SU-DHL-6 (cell line): ENCODE results near the gene DYNLT2B.

Source experiments
- H2AFZ ChIP-seq: fragments of 200-600 bp; sonication (generic); 2 replicates; pipeline ENCODE4 v1.6.1; 2014; ENCODE audit warnings: low read depth, mild to moderate bottlenecking, moderate library complexity, mixed read lengths, antibody characterized with exemption, low read length; ENCODE audit not compliant: severe bottlenecking
- H3F3A ChIP-seq: fragments of 200-600 bp; shearing (Covaris generic); 2 replicates; pipeline ENCODE4 v1.6.0; 2016; ENCODE audit warnings: antibody characterized with exemption, mild to moderate bottlenecking; ENCODE audit not compliant: insufficient read depth
- H3K27ac ChIP-seq: fragments of 200-600 bp; sonication (generic); 2 replicates; pipeline ENCODE4 v1.5.1; 2016; ENCODE audit warnings: low read depth, mild to moderate bottlenecking, low read length, moderate library complexity, mixed read lengths
- H3K27me3 ChIP-seq: fragments of 200-600 bp; sonication (generic), shearing (Covaris generic); 2 replicates; pipeline ENCODE4 v1.6.0; 2014; ENCODE audit warnings: mild to moderate bottlenecking, low read length
- H3K36me3 ChIP-seq: fragments of 200-600 bp; sonication (generic); 2 replicates; pipeline ENCODE4 v1.6.1; 2014; ENCODE audit warnings: mild to moderate bottlenecking, low read length, mixed read lengths
- H3K4me2 ChIP-seq: fragments of 300-600, 200-600 bp; shearing (Covaris generic), sonication (generic); 2 replicates; pipeline ENCODE4 v1.6.0; 2014; ENCODE audit warnings: low read length, low read depth, mild to moderate bottlenecking; ENCODE audit not compliant: poor library complexity, severe bottlenecking
- H3K4me3 ChIP-seq: fragments of 200-600 bp; sonication (generic); 2 replicates; pipeline ENCODE4 v1.5.1; 2014; ENCODE audit warnings: antibody characterized with exemption, low read length, mild to moderate bottlenecking, mixed read lengths; ENCODE audit not compliant: insufficient read depth, poor library complexity, severe bottlenecking
- H3K79me2 ChIP-seq: fragments of 200-600 bp; sonication (generic); 2 replicates; pipeline ENCODE4 v1.6.1; 2014; ENCODE audit warnings: mild to moderate bottlenecking, low read length, moderate library complexity; ENCODE audit not compliant: insufficient read depth
- H3K9ac ChIP-seq: fragments of 200-600 bp; sonication (generic); 2 replicates; pipeline ENCODE4 v1.7.0; 2014; ENCODE audit warnings: mild to moderate bottlenecking, low read length
- H3K9me2 ChIP-seq: fragments of 200-600 bp; sonication (generic); replicated peaks from 2 replicates; pipeline ENCODE4 v1.6.1; 2014; ENCODE audit warnings: low read length; ENCODE audit not compliant: insufficient read depth
- H3K9me3 ChIP-seq: fragments of 200-600 bp; sonication (generic); 2 replicates; pipeline ENCODE4 v1.6.1; 2014; ENCODE audit warnings: low read length, mixed read lengths; ENCODE audit not compliant: insufficient read depth
- H4K20me1 ChIP-seq: fragments of 200-600 bp; sonication (generic); 2 replicates; pipeline ENCODE4 v1.6.1; 2014; ENCODE audit warnings: low read depth, mild to moderate bottlenecking, antibody characterized with exemption, low read length, moderate library complexity, mixed read lengths
- EZH2phosphoT487 ChIP-seq: fragments of 200-600 bp; sonication (generic), shearing (Covaris generic); conservative IDR thresholded peaks from 2 replicates; pipeline ENCODE4 v1.6.1; 2018; ENCODE audit warnings: mild to moderate bottlenecking, antibody characterized with exemption, low read length, moderate library complexity, mixed read lengths
- TF ChIP-seq, protein P1 (sequence below): fragments of 200-600 bp; sonication (generic); IDR thresholded peaks from one replicate; pipeline ENCODE4 v1.5.1; 2017; ENCODE audit warnings: antibody characterized with exemption, mild to moderate bottlenecking, low read length, moderate library complexity; ENCODE audit not compliant: insufficient read depth, poor library complexity, severe bottlenecking

The DYNLT2B gene

GRCh38 chr3:196263819-196264218 lies 54.2 kb downstream of the DYNLT2B start:
- no peak for TF ChIP-seq EZH2phosphoT487
- Histone ChIP-seq H4K20me1 (no peaks in the 10 kb centered on the region), H3K4me3 (no peak overlapping the region), H3F3A (no peaks in the 10 kb centered on the region), H3K9ac (no peak overlapping the region), H2AFZ (no peak overlapping the region), H3K4me2 (no peak overlapping the region), H3K36me3 (no peaks in the 10 kb centered on the region; the same call in 1 of the 2 replicates), H3K9me2 (no peaks in the 10 kb centered on the region), H3K27me3 (no peaks in the 10 kb centered on the region), H3K79me2 (no peaks in the 10 kb centered on the region), H3K9me3 (no peaks in the 10 kb centered on the region), H3K27ac (no peak overlapping the region)

DNA sequence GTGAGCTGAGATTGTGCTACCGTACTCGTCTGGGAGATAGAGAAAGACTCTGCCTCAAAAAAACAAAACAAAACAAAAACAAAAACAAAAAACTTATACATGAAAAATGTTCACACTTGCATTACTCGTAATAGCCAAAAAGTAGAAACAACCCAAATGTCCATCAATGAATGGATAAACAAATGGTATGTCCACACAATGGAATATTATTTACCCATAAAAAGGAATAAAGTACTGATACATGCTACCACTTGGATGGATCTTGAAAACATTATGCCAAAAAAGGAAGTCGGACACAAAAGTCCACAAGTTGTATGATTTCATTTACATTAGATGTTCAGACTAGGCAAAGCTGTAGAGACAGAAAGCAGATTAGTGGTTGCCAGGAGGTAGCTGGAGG lies 57.3 kb downstream of the DYNLT2B start:
- Histone ChIP-seq H3K36me3 (no peaks in the 10 kb centered on the region; the same call in 1 of the 2 replicates), H4K20me1 (no peaks in the 10 kb centered on the region), H3F3A (no peaks in the 10 kb centered on the region), H2AFZ (no peak overlapping the region), H3K27ac (no peak overlapping the region), H3K9me3 (no peaks in the 10 kb centered on the region), H3K4me3 (no peak overlapping the region), H3K27me3 (no peaks in the 10 kb centered on the region), H3K9ac (no peak overlapping the region), H3K4me2 (no peak overlapping the region), H3K9me2 (no peaks in the 10 kb centered on the region), H3K79me2 (no peaks in the 10 kb centered on the region)
- no peak for TF ChIP-seq EZH2phosphoT487
- TF ChIP-seq, protein P1, sequence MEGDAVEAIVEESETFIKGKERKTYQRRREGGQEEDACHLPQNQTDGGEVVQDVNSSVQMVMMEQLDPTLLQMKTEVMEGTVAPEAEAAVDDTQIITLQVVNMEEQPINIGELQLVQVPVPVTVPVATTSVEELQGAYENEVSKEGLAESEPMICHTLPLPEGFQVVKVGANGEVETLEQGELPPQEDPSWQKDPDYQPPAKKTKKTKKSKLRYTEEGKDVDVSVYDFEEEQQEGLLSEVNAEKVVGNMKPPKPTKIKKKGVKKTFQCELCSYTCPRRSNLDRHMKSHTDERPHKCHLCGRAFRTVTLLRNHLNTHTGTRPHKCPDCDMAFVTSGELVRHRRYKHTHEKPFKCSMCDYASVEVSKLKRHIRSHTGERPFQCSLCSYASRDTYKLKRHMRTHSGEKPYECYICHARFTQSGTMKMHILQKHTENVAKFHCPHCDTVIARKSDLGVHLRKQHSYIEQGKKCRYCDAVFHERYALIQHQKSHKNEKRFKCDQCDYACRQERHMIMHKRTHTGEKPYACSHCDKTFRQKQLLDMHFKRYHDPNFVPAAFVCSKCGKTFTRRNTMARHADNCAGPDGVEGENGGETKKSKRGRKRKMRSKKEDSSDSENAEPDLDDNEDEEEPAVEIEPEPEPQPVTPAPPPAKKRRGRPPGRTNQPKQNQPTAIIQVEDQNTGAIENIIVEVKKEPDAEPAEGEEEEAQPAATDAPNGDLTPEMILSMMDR = no peak

DNA sequence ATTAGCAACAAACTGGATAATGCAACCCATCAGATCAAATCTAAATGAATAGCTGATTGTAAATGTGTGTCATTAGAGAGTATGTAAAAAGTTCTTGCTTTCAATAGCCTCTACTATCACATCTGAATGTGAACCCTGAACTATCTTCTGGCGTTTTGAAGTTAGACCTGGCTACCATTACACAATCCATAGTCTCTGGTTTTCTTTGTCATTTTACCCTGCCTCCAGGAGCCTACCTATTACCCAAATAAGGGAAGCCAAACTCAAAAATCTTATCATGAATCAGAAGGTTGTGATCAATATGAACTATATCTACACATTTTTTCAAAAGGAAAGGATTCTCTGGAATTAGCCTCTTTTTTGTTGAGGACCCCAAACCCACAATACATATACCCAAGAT lies 62.3 kb downstream of the DYNLT2B start:
- no peaks in the 10 kb centered on the region for H3K27me3 ChIP-seq
- H3K4me3 ChIP-seq = no peak overlapping the region
- no peaks in the 10 kb centered on the region for H4K20me1 ChIP-seq
- H2AFZ ChIP-seq = no peak overlapping the region
- H3K9me3 ChIP-seq = no peaks in the 10 kb centered on the region
- no peaks in the 10 kb centered on the region; the same call in 1 of the 2 replicates for H3K36me3 ChIP-seq
- H3K9me2 ChIP-seq = no peaks in the 10 kb centered on the region
- H3F3A ChIP-seq = no peaks in the 10 kb centered on the region
- TF ChIP-seq, protein P1 = no peak
- no peak for TF ChIP-seq EZH2phosphoT487
- H3K79me2 ChIP-seq = no peaks in the 10 kb centered on the region
- H3K9ac ChIP-seq = no peak overlapping the region
- H3K27ac ChIP-seq = no peak overlapping the region
- no peak overlapping the region for H3K4me2 ChIP-seq

DNA sequence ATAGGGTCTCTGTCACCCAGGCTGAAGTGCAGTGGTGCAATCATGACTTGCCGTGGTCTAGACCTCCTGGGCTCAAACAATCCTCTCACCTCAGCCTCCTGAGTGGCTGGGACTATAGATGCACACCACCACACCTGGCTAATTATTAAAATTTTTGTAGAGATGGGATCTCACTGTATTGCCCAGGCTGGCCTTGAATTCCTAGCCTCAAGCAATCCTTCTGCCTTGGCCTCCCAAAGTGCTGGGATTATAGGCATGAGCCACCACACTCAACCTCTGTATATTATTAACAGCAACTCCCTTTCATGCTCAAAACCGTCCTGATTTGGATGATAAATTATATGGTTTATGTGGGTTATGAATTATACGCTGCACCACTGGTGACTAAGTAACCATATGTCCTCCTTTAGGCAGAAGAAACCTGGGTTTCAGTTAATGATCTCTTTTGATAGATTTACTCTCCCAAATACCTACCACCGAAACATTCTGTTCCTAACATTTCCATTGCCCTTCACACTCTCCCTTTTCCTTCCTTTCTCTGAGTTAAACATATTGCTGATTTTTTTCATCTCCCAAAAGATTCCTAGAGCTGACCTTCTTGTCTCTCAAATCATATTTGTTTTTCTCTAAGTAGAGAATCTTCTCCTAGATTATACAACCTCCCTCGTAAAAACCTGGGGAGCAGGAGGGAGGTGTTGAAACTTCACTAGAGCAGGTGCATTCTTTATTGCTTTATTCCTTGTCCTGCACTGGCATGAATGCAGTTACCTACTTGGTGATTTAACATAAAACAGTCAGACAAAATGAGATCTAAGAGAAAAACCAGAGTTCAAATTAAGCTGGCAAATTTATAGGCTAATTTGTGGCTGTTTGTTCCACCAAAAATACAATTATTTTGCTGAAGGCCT lies 63.4 kb downstream of the DYNLT2B start:
- no peaks in the 10 kb centered on the region for H3K9me2 ChIP-seq
- H3K9ac ChIP-seq = no peak overlapping the region
- H3F3A ChIP-seq = no peaks in the 10 kb centered on the region
- no peaks in the 10 kb centered on the region for H3K9me3 ChIP-seq
- H3K79me2 ChIP-seq = no peaks in the 10 kb centered on the region
- no peaks in the 10 kb centered on the region for H3K27me3 ChIP-seq
- TF ChIP-seq, protein P1 = no peak
- TF ChIP-seq EZH2phosphoT487 = no peak
- no peak overlapping the region for H3K4me3 ChIP-seq
- no peaks in the 10 kb centered on the region for H4K20me1 ChIP-seq
- H3K27ac ChIP-seq = no peak overlapping the region
- no peaks in the 10 kb centered on the region for H3K36me3 ChIP-seq
- no peak overlapping the region for H3K4me2 ChIP-seq
- H2AFZ ChIP-seq = no peak overlapping the region
